HEK293 (cell line): ENCODE results near the gene MRGPRD.

Experiments used
- ZNF202 ChIP-seq: fragments of 450-650 bp; formaldehyde crosslinking; IDR thresholded peaks from 2 replicates; pipeline ENCODE4 v1.5.1; 2016; ENCODE audit warnings: missing biosample characterization, missing genetic modification characterization, borderline replicate concordance
- ZNF274 ChIP-seq, 2 experiments: fragments of 200-500 bp in 1 of 2; fragments of 450-650 bp in 1 of 2; sonication (Bioruptor generic) in 1 of 2; formaldehyde crosslinking in 1 of 2; IDR thresholded peaks; 2 replicates each; pipeline versions ENCODE4 v1.5.1 to v1.6.1; 2014 to 2016; ENCODE audit warnings: borderline replicate concordance in 1 of 2, inconsistent platforms in 1 of 2, low read length in 1 of 2, missing biosample characterization in 1 of 2, missing genetic modification characterization in 1 of 2
- ZNF776 ChIP-seq: fragments of 450-650 bp; formaldehyde crosslinking; IDR thresholded peaks from 2 replicates; pipeline ENCODE4 v1.5.0; 2017; ENCODE audit warnings: missing biosample characterization, missing genetic modification characterization, borderline replicate concordance
- TF ChIP-seq, protein P1 (sequence below): fragments of 450-650 bp; formaldehyde crosslinking; IDR thresholded peaks from 2 replicates; pipeline ENCODE4 v1.5.1; 2016; ENCODE audit warnings: missing biosample characterization, missing genetic modification characterization
- TF ChIP-seq, protein P2 (sequence below): sonication (generic); formaldehyde crosslinking; IDR thresholded peaks from 2 replicates; pipeline ENCODE4 v1.8.1; 2022; ENCODE audit warnings: mild to moderate bottlenecking, moderate library complexity, missing genetic modification reagents
- TF ChIP-seq, protein P3 (sequence below): fragments of 450-650 bp; formaldehyde crosslinking; conservative IDR thresholded peaks from 2 replicates; pipeline ENCODE4 v1.5.1; 2016; ENCODE audit warnings: low read depth, missing biosample characterization, missing genetic modification characterization
- TF ChIP-seq, protein P4 (sequence below): fragments of 450-650 bp; formaldehyde crosslinking; IDR thresholded peaks from 2 replicates; pipeline ENCODE4 v1.5.1; 2016; ENCODE audit warnings: missing biosample characterization, missing genetic modification characterization

DNA sequence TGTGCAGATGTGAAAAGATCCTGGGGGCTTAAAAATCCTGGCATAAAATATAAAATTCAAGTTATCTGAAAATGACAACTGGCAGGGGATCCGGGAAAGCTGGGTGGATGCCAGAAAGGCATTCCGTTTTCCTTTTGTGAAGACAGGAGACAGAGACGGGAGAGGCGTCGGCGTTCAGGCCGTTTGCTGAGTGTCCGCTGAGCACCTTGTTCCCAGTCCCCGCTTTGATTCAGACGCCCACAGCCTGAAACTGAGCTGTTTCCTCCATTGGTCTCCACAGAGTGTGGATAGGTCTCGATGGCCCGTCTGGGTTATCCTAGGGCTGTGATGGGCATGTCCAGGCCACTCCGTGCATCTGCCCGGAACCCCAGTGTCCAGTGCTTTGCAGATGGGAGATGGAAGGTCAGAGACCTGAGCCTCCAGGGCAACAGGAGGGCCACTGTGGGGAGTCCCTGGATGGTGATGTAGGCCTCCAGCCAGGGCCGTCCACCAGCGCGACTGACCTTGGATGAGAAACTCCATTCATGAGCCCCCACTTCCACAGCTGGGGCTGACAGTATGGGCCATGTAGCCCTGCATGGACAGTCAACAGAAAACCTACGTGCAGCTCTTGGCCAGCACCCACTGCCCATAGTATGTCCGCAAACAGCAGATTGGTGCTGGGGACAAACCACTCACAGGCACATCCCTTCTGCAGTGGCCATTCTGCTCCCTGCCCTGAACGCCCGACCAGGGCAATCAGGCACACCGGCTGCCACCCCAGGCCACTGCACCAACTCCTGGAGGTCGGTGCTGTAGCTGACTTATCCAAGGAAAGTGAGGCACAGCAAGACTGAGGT lies 20.7 kb upstream of the MRGPRD start:
- no peak for TF ChIP-seq ZNF202 (tag by site-specific recombination)
- no peak for TF ChIP-seq ZNF274 (IDR thresholded peaks at IDR 0.05; ENCODE audit: low read length)
- no peak for TF ChIP-seq ZNF274 (tag by site-specific recombination; IDR thresholded peaks at IDR 0.05; ENCODE audit: borderline replicate concordance)
- TF ChIP-seq ZNF776: no peak
- TF ChIP-seq, protein P1, sequence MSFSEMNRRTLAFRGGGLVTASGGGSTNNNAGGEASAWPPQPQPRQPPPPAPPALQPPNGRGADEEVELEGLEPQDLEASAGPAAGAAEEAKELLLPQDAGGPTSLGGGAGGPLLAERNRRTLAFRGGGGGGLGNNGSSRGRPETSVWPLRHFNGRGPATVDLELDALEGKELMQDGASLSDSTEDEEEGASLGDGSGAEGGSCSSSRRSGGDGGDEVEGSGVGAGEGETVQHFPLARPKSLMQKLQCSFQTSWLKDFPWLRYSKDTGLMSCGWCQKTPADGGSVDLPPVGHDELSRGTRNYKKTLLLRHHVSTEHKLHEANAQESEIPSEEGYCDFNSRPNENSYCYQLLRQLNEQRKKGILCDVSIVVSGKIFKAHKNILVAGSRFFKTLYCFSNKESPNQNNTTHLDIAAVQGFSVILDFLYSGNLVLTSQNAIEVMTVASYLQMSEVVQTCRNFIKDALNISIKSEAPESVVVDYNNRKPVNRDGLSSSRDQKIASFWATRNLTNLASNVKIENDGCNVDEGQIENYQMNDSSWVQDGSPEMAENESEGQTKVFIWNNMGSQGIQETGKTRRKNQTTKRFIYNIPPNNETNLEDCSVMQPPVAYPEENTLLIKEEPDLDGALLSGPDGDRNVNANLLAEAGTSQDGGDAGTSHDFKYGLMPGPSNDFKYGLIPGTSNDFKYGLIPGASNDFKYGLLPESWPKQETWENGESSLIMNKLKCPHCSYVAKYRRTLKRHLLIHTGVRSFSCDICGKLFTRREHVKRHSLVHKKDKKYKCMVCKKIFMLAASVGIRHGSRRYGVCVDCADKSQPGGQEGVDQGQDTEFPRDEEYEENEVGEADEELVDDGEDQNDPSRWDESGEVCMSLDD: no peak
- TF ChIP-seq, protein P2, sequence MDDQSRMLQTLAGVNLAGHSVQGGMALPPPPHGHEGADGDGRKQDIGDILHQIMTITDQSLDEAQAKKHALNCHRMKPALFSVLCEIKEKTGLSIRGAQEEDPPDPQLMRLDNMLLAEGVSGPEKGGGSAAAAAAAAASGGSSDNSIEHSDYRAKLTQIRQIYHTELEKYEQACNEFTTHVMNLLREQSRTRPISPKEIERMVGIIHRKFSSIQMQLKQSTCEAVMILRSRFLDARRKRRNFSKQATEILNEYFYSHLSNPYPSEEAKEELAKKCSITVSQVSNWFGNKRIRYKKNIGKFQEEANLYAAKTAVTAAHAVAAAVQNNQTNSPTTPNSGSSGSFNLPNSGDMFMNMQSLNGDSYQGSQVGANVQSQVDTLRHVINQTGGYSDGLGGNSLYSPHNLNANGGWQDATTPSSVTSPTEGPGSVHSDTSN (CRISPR knock-in tag): no peak
- TF ChIP-seq, protein P3, sequence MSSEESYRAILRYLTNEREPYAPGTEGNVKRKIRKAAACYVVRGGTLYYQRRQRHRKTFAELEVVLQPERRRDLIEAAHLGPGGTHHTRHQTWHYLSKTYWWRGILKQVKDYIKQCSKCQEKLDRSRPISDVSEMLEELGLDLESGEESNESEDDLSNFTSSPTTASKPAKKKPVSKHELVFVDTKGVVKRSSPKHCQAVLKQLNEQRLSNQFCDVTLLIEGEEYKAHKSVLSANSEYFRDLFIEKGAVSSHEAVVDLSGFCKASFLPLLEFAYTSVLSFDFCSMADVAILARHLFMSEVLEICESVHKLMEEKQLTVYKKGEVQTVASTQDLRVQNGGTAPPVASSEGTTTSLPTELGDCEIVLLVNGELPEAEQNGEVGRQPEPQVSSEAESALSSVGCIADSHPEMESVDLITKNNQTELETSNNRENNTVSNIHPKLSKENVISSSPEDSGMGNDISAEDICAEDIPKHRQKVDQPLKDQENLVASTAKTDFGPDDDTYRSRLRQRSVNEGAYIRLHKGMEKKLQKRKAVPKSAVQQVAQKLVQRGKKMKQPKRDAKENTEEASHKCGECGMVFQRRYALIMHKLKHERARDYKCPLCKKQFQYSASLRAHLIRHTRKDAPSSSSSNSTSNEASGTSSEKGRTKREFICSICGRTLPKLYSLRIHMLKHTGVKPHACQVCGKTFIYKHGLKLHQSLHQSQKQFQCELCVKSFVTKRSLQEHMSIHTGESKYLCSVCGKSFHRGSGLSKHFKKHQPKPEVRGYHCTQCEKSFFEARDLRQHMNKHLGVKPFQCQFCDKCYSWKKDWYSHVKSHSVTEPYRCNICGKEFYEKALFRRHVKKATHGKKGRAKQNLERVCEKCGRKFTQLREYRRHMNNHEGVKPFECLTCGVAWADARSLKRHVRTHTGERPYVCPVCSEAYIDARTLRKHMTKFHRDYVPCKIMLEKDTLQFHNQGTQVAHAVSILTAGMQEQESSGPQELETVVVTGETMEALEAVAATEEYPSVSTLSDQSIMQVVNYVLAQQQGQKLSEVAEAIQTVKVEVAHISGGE: no peak
- TF ChIP-seq, protein P4, sequence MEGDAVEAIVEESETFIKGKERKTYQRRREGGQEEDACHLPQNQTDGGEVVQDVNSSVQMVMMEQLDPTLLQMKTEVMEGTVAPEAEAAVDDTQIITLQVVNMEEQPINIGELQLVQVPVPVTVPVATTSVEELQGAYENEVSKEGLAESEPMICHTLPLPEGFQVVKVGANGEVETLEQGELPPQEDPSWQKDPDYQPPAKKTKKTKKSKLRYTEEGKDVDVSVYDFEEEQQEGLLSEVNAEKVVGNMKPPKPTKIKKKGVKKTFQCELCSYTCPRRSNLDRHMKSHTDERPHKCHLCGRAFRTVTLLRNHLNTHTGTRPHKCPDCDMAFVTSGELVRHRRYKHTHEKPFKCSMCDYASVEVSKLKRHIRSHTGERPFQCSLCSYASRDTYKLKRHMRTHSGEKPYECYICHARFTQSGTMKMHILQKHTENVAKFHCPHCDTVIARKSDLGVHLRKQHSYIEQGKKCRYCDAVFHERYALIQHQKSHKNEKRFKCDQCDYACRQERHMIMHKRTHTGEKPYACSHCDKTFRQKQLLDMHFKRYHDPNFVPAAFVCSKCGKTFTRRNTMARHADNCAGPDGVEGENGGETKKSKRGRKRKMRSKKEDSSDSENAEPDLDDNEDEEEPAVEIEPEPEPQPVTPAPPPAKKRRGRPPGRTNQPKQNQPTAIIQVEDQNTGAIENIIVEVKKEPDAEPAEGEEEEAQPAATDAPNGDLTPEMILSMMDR (tag by site-specific recombination): no peak
